ENCODE results near the gene KLF1. TPM values are rescaled to one million over a fixed set of nuclear protein-coding genes. Genes with fewer than 3 reads are reported as not detected.

Gene KLF1
- total RNA-seq, 1 donor from 2014 or later, result not detected

DNA sequence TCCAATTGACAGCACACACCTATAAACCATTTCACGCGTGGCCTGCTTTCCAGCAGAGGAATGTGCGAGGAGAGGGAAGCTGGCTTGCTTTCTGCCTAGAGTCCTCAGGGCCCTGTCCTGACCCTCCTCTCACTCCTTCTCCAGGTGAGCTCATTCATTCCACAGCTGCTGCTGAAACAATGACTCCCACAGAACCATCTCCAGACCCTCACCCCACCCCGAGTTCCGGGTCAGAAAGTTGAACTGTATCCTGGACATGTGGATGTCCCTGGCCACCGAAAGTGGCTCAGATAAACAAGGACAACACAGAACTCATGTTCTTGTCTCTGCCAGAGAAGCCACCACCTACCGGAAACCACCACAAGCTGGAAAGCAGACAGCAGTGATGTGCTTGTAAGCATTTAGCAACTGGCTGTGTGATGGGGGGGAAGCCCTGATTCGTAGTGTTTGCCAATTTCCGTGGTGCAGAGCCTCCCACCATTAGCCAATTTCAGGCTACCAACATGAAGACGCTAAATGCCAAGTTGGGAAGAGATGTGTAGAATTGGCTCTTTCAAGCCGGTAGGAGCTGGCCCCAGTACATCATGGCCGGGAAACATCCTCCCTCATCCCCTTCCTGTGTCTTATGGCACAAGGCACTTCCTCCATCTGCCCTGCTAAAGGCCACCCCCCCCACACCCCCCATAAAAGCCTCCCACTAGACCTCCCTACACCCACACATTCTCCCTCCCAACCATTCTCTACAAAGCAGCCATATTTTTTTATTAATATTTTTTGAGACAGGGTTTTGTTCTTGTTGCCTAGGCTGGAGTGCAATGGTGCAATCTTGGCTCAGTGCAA lies 27.1 kb upstream of the KLF1 start:
- Histone ChIP-seq H3K9me3 (replicated peaks) (no peaks in the 10 kb centered on the region), H3K36me3 (no peaks in the 10 kb centered on the region), H3K27me3 (ENCODE audit: low read depth) (no peaks in the 10 kb centered on the region), H3K4me1 (peaks cover 26% of the 10 kb centered on the region), H3K27ac (replicated peaks) (peak overlapping the region; percentile 77), H3K4me3 (no peak overlapping the region)
- intact Hi-C loops (cut with micrococcal nuclease), result no loop called here
- no peak for DNase-seq
- TF ChIP-seq, protein P1, sequence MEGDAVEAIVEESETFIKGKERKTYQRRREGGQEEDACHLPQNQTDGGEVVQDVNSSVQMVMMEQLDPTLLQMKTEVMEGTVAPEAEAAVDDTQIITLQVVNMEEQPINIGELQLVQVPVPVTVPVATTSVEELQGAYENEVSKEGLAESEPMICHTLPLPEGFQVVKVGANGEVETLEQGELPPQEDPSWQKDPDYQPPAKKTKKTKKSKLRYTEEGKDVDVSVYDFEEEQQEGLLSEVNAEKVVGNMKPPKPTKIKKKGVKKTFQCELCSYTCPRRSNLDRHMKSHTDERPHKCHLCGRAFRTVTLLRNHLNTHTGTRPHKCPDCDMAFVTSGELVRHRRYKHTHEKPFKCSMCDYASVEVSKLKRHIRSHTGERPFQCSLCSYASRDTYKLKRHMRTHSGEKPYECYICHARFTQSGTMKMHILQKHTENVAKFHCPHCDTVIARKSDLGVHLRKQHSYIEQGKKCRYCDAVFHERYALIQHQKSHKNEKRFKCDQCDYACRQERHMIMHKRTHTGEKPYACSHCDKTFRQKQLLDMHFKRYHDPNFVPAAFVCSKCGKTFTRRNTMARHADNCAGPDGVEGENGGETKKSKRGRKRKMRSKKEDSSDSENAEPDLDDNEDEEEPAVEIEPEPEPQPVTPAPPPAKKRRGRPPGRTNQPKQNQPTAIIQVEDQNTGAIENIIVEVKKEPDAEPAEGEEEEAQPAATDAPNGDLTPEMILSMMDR (IDR thresholded peaks at IDR 0.05; ENCODE audit: borderline replicate concordance), result no peak

DNA sequence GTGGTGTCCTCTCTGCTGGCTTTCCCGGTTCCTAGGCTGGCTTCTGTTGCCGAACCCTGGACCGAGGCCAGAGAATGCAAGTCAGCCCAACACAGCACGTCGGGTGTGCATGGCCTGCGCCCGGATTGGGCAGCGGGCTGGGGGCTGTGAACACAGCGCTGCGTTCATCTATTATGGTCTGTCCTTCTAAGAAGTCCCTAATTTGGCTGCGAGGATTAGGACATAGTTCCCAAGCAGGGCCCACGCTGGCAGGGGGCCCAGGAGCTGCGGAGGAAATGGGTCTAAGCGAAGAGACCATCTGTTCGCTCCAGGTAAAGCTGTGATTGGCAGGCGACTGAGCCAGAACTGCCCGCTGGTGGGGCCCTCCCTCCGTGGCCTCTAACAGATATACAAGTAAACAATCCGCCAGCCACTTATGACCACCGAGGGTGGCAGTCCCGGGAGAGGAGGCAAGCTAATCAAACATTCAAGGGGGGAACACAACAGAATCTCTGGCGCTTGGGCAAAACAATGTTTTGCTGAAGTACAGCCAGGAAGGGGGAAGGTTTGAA lies 26.1 kb upstream of the KLF1 start:
- peak overlapping the region; percentile 77 for H3K27ac ChIP-seq (replicated peaks)
- intact Hi-C loops (cut with micrococcal nuclease), result no loop called here
- no peaks in the 10 kb centered on the region for H3K36me3 ChIP-seq
- peak overlapping the region; percentile 52 for H3K4me3 ChIP-seq
- H3K4me1 ChIP-seq, result peaks cover 22% of the 10 kb centered on the region
- no peaks in the 10 kb centered on the region for H3K9me3 ChIP-seq (replicated peaks)
- TF ChIP-seq, protein P1 (IDR thresholded peaks at IDR 0.05; ENCODE audit: borderline replicate concordance), result no peak
- DNase-seq, result peak; percentile 77
- no peaks in the 10 kb centered on the region for H3K27me3 ChIP-seq (ENCODE audit: low read depth)

DNA sequence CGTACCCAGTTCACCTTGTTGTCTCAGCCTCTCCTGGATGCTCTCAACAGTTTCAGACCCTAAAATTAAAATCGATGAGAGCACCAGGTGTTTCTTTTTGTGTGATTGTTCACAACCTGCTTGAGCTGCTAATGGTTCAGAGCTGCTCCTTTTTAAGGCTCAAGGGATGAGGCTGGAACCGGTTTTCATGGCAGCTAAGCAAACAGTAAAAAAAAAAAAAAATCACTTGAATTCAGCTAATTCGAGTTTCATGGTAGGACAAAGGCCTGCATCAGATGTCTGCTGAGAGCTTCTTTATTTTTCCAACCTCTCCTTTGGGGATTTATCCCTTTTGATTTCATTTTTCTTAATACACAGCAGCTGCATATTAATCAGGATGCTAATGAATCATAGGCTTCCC lies 25.6 kb upstream of the KLF1 start:
- no peak for DNase-seq
- intact Hi-C loops (cut with micrococcal nuclease), result no loop called here
- TF ChIP-seq, protein P1 (IDR thresholded peaks at IDR 0.05; ENCODE audit: borderline replicate concordance), result no peak
- Histone ChIP-seq H3K4me3 (peak overlapping the region; percentile 52), H3K27ac (replicated peaks) (peak overlapping the region; percentile 77), H3K4me1 (peaks cover 22% of the 10 kb centered on the region), H3K27me3 (ENCODE audit: low read depth) (no peaks in the 10 kb centered on the region), H3K36me3 (no peaks in the 10 kb centered on the region), H3K9me3 (replicated peaks) (no peaks in the 10 kb centered on the region)

DNA sequence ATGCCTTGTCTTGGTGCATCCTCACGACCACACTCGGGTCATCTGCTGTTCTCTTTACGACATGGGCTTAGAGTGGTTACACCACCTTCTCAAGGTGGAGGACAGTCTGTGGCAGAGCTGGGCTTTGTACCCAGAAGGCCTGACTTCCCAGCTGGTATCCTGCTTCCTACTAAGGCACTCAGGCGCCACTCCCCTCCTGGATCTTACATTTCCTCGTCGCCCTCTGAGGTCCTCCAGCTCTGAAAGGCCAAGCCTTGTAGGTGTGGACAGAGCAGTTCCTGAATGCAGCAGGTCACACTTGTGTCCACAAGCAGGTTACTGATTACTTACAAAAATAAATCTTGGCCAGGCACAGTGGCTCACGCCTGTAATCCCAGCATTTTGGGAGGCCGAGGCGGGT lies 20.2 kb upstream of the KLF1 start:
- intact Hi-C loops (cut with micrococcal nuclease), result no loop called here

DNA sequence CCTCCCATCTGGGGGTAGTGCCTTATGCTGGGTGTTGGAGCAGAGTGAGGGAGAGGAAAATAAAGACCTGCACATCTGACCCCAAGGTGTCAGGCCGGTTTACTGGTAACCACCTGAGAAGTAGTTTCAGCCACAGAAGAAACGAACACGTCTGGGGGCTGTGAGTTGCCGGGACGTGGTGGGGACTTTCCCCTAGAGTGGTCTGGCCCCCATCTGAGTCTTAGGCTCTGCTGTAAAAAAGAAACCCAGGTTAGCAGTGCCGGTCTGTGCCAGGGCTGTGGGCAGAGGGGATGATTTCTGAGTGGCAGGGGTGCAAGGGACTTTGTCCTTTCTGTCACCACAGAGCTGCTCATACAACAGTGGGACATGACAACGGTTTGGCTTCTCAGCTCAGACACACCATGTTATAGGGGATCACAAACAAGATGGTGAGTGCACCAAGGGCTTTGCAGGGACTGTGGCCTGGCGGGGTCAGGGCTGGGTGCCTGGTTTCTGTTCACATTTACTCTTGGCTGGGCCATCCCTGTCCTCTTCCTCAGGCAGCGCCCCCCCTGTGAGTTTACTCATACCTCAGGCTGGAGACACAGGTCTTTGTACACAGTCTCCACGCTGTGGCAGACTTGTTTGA lies 13.0 kb upstream of the KLF1 start:
- no peaks in the 10 kb centered on the region for H3K9me3 ChIP-seq (replicated peaks)
- intact Hi-C loops (cut with micrococcal nuclease), result no loop called here
- peaks cover 49% of the 10 kb centered on the region for H3K36me3 ChIP-seq
- no peak for DNase-seq
- H3K27me3 ChIP-seq (ENCODE audit: low read depth), result no peaks in the 10 kb centered on the region
- no peak overlapping the region for H3K4me3 ChIP-seq
- no peaks in the 10 kb centered on the region for H3K4me1 ChIP-seq
- no peak overlapping the region for H3K27ac ChIP-seq (replicated peaks)
- TF ChIP-seq, protein P1 (IDR thresholded peaks at IDR 0.05; ENCODE audit: borderline replicate concordance), result no peak

More for the DNA sequence above, 20.2 kb upstream of the KLF1 start:
- TF ChIP-seq, protein P1 (IDR thresholded peaks at IDR 0.05; ENCODE audit: borderline replicate concordance), result no peak
- Histone ChIP-seq H3K36me3 (no peaks in the 10 kb centered on the region), H3K4me3 (no peak overlapping the region), H3K27me3 (ENCODE audit: low read depth) (no peaks in the 10 kb centered on the region), H3K4me1 (peaks cover 1% of the 10 kb centered on the region), H3K9me3 (replicated peaks) (no peaks in the 10 kb centered on the region), H3K27ac (replicated peaks) (no peak overlapping the region)
- DNase-seq, result no peak

All from left ventricle myocardium inferior (tissue), 1 donor.